K562 (cell line): ENCODE data around the gene PCDH9. TPM values are rescaled to one million over a fixed set of nuclear protein-coding genes. Genes with fewer than 3 reads are reported as not detected.

Experiments used
- CBX8 ChIP-seq: fragments of 200-600 bp; sonication (generic); IDR thresholded peaks from 2 replicates; pipeline ENCODE4 v1.6.1; 2012; ENCODE audit warnings: borderline replicate concordance, mixed run types, low read depth, mild to moderate bottlenecking, moderate library complexity, mixed read lengths, low read length, control low read depth, inconsistent platforms; ENCODE audit not compliant: poor library complexity, severe bottlenecking; ENCODE audit errors: extremely low read depth
- EP300 ChIP-seq: IDR thresholded peaks from 2 replicates; pipeline ENCODE4 v1.6.1; 2012; ENCODE audit warnings: low read length, improper control_type of control experiment
- PHTF2 ChIP-seq: fragments of 250-450 bp; sonication (Bioruptor Pico); IDR thresholded peaks from 2 replicates; pipeline ENCODE4 v1.5.0; 2021; ENCODE audit warnings: mild to moderate bottlenecking
- RBM17 ChIP-seq: fragments of 200-400 bp; formaldehyde crosslinking; IDR thresholded peaks from 2 replicates; pipeline ENCODE4 v1.6.1; 2017; ENCODE audit warnings: low read depth, mild to moderate bottlenecking, low read length, borderline replicate concordance
- SETDB1 ChIP-seq: IDR thresholded peaks from one replicate; pipeline ENCODE4 v1.6.1; 2012; ENCODE audit warnings: low read length, control low read depth, inconsistent platforms
- SMAD2 ChIP-seq: fragments of 150-350 bp; IDR thresholded peaks from 2 replicates; pipeline ENCODE4 v1.6.1; 2014; ENCODE audit warnings: low read depth, mild to moderate bottlenecking, low read length
- SMARCC2 ChIP-seq: fragments of 450-650 bp; IDR thresholded peaks from 2 replicates; pipeline ENCODE4 v1.6.1; 2017; ENCODE audit warnings: antibody characterized with exemption, moderate library complexity, mild to moderate bottlenecking, low read depth
- TCF7L2 ChIP-seq: fragments of 150-350 bp; IDR thresholded peaks from 2 replicates; pipeline ENCODE4 v1.6.1; 2016; ENCODE audit warnings: low read depth, mild to moderate bottlenecking, low read length, moderate library complexity
- ZNF121 ChIP-seq: sonication (generic); formaldehyde crosslinking; conservative IDR thresholded peaks from 2 replicates; pipeline ENCODE4 v1.8.0; 2022; ENCODE audit warnings: missing genetic modification reagents
- ZNF24 ChIP-seq: fragments of 450-650 bp; IDR thresholded peaks from 2 replicates; pipeline ENCODE4 v1.6.1; 2016
- ZNF282 ChIP-seq: sonication (generic); formaldehyde crosslinking; IDR thresholded peaks from 2 replicates; pipeline ENCODE4 v1.8.1; 2023; ENCODE audit warnings: missing genetic modification reagents
- polyA plus RNA-seq, 8 experiments: library from polyadenylated mRNA; depleted of rRNA in 4 of 8; stranded (reverse) in 5 of 8; unstranded in 3 of 8; fragments of >200 nt; fragmentation: Nextera tagmentation in 2 of 8; fragmentation: Illumina TruSeq in 1 of 8; extraction: Ambion mirVana in 2 of 8; extraction: Trizol in 1 of 8; gene quantifications; 2 replicates each; pipeline versions ENCODE4 v1.2.1 to v1.2.3, GENCODE V29; 2011 to 2014; ENCODE audit warnings: inconsistent platforms in 1 of 8, missing spikeins in 1 of 8
- total RNA-seq, 7 experiments: library from RNA; depleted of rRNA in 6 of 7; stranded (reverse); fragments of >200 nt in 6 of 7; fragmentation: Illumina TruSeq in 2 of 7; extraction: Trizol in 2 of 7; gene quantifications; 2 replicates each; pipeline versions ENCODE4 v1.2.1 to v1.2.3, GENCODE V29; 2011 to 2021; ENCODE audit warnings: low replicate concordance in 1 of 7
- TF ChIP-seq, protein P1 (sequence below): sonication (generic); formaldehyde crosslinking; IDR thresholded peaks from 2 replicates; pipeline ENCODE4 v1.8.1; 2023; ENCODE audit warnings: missing genetic modification reagents, mild to moderate bottlenecking, borderline replicate concordance
- TF ChIP-seq, protein P2 (sequence below), 2 experiments: fragments of 450-650 bp; IDR thresholded peaks; 2 replicates each; pipeline ENCODE4 v1.6.1; 2016
- TF ChIP-seq, protein P3 (sequence below): fragments of 150-350 bp; conservative IDR thresholded peaks from 2 replicates; pipeline ENCODE4 v1.6.1; 2014; ENCODE audit warnings: low read length
- TF ChIP-seq, protein P4 (sequence below): IDR thresholded peaks from 3 replicates; pipeline ENCODE4 v1.6.1; 2011; ENCODE audit warnings: borderline replicate concordance, mild to moderate bottlenecking; ENCODE audit not compliant: insufficient read length, insufficient read depth
- TF ChIP-seq, protein P5 (sequence below): fragments of 450-650 bp; IDR thresholded peaks from 2 replicates; pipeline ENCODE4 v1.6.1; 2016; ENCODE audit warnings: borderline replicate concordance

PCDH9 gene
- total and polyA plus RNA-seq, 9 of the 15 experiments (the other 6 are each of a cell fraction or from before 2014, with no cell fraction given) = 1.1 to 6.7 (median 4.9) TPM

DNA sequence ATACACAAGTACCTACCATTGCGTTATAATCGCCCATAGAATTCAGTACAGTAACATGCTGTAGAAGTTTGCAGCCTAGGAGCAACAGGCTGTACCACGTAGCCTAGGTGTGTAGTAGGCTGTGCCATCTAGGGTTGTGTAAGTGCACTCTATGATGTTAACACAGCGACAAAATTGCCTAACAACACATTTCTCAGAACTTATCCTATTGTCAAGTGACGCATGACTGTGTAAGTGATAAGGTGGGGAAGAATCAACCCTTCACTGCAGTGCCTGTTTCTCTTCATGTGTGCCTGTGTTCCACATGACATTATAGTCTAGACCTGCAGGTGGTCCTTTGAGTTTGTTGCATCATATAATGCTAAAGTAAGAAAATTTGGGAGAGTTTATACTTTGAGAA is 94.0 kb downstream of the PCDH9 start (continued):
- TF ChIP-seq, protein P1, sequence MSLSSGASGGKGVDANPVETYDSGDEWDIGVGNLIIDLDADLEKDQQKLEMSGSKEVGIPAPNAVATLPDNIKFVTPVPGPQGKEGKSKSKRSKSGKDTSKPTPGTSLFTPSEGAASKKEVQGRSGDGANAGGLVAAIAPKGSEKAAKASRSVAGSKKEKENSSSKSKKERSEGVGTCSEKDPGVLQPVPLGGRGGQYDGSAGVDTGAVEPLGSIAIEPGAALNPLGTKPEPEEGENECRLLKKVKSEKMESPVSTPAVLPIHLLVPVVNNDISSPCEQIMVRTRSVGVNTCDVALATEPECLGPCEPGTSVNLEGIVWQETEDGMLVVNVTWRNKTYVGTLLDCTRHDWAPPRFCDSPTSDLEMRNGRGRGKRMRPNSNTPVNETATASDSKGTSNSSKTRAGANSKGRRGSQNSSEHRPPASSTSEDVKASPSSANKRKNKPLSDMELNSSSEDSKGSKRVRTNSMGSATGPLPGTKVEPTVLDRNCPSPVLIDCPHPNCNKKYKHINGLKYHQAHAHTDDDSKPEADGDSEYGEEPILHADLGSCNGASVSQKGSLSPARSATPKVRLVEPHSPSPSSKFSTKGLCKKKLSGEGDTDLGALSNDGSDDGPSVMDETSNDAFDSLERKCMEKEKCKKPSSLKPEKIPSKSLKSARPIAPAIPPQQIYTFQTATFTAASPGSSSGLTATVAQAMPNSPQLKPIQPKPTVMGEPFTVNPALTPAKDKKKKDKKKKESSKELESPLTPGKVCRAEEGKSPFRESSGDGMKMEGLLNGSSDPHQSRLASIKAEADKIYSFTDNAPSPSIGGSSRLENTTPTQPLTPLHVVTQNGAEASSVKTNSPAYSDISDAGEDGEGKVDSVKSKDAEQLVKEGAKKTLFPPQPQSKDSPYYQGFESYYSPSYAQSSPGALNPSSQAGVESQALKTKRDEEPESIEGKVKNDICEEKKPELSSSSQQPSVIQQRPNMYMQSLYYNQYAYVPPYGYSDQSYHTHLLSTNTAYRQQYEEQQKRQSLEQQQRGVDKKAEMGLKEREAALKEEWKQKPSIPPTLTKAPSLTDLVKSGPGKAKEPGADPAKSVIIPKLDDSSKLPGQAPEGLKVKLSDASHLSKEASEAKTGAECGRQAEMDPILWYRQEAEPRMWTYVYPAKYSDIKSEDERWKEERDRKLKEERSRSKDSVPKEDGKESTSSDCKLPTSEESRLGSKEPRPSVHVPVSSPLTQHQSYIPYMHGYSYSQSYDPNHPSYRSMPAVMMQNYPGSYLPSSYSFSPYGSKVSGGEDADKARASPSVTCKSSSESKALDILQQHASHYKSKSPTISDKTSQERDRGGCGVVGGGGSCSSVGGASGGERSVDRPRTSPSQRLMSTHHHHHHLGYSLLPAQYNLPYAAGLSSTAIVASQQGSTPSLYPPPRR (CRISPR knock-in tag) = no peak
- no peak for TF ChIP-seq ZNF24
- TF ChIP-seq SMARCC2 = no peak
- TF ChIP-seq, protein P2, sequence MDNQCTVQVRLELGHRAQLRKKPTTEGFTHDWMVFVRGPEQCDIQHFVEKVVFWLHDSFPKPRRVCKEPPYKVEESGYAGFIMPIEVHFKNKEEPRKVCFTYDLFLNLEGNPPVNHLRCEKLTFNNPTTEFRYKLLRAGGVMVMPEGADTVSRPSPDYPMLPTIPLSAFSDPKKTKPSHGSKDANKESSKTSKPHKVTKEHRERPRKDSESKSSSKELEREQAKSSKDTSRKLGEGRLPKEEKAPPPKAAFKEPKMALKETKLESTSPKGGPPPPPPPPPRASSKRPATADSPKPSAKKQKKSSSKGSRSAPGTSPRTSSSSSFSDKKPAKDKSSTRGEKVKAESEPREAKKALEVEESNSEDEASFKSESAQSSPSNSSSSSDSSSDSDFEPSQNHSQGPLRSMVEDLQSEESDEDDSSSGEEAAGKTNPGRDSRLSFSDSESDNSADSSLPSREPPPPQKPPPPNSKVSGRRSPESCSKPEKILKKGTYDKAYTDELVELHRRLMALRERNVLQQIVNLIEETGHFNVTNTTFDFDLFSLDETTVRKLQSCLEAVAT (IDR thresholded peaks at IDR 0.05) = no peak
- TF ChIP-seq CBX8 = no peak
- TF ChIP-seq ZNF282 (CRISPR knock-in tag) = no peak
- TF ChIP-seq PHTF2 (CRISPR knock-in tag) = no peak
- TF ChIP-seq SMAD2 = no peak
- TF ChIP-seq, protein P3, sequence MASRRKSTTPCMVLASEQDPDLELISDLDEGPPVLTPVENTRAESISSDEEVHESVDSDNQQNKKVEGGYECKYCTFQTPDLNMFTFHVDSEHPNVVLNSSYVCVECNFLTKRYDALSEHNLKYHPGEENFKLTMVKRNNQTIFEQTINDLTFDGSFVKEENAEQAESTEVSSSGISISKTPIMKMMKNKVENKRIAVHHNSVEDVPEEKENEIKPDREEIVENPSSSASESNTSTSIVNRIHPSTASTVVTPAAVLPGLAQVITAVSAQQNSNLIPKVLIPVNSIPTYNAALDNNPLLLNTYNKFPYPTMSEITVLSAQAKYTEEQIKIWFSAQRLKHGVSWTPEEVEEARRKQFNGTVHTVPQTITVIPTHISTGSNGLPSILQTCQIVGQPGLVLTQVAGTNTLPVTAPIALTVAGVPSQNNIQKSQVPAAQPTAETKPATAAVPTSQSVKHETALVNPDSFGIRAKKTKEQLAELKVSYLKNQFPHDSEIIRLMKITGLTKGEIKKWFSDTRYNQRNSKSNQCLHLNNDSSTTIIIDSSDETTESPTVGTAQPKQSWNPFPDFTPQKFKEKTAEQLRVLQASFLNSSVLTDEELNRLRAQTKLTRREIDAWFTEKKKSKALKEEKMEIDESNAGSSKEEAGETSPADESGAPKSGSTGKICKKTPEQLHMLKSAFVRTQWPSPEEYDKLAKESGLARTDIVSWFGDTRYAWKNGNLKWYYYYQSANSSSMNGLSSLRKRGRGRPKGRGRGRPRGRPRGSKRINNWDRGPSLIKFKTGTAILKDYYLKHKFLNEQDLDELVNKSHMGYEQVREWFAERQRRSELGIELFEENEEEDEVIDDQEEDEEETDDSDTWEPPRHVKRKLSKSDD = no peak
- no peak for TF ChIP-seq TCF7L2
- no peak for TF ChIP-seq SETDB1
- no peak for TF ChIP-seq RBM17
- TF ChIP-seq ZNF121 (CRISPR knock-in tag) = no peak
- TF ChIP-seq, protein P4, sequence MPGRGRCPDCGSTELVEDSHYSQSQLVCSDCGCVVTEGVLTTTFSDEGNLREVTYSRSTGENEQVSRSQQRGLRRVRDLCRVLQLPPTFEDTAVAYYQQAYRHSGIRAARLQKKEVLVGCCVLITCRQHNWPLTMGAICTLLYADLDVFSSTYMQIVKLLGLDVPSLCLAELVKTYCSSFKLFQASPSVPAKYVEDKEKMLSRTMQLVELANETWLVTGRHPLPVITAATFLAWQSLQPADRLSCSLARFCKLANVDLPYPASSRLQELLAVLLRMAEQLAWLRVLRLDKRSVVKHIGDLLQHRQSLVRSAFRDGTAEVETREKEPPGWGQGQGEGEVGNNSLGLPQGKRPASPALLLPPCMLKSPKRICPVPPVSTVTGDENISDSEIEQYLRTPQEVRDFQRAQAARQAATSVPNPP = no peak
- TF ChIP-seq EP300 = 0 out of 2 replicates have a peak, but pooled peaks have one; percentile 27
- TF ChIP-seq, protein P5, sequence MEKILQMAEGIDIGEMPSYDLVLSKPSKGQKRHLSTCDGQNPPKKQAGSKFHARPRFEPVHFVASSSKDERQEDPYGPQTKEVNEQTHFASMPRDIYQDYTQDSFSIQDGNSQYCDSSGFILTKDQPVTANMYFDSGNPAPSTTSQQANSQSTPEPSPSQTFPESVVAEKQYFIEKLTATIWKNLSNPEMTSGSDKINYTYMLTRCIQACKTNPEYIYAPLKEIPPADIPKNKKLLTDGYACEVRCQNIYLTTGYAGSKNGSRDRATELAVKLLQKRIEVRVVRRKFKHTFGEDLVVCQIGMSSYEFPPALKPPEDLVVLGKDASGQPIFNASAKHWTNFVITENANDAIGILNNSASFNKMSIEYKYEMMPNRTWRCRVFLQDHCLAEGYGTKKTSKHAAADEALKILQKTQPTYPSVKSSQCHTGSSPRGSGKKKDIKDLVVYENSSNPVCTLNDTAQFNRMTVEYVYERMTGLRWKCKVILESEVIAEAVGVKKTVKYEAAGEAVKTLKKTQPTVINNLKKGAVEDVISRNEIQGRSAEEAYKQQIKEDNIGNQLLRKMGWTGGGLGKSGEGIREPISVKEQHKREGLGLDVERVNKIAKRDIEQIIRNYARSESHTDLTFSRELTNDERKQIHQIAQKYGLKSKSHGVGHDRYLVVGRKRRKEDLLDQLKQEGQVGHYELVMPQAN = no peak
